ENCODE measurements around the gene CYFIP1. TPM values are rescaled to one million over a fixed set of nuclear protein-coding genes. Genes with fewer than 3 reads are reported as not detected.

The CYFIP1 gene
- total and polyA plus RNA-seq, 9 of the 15 experiments (the other 6 are each of a cell fraction or from before 2014, with no cell fraction given), result 3.8 to 59.8 (median 28.3) TPM

DNA sequence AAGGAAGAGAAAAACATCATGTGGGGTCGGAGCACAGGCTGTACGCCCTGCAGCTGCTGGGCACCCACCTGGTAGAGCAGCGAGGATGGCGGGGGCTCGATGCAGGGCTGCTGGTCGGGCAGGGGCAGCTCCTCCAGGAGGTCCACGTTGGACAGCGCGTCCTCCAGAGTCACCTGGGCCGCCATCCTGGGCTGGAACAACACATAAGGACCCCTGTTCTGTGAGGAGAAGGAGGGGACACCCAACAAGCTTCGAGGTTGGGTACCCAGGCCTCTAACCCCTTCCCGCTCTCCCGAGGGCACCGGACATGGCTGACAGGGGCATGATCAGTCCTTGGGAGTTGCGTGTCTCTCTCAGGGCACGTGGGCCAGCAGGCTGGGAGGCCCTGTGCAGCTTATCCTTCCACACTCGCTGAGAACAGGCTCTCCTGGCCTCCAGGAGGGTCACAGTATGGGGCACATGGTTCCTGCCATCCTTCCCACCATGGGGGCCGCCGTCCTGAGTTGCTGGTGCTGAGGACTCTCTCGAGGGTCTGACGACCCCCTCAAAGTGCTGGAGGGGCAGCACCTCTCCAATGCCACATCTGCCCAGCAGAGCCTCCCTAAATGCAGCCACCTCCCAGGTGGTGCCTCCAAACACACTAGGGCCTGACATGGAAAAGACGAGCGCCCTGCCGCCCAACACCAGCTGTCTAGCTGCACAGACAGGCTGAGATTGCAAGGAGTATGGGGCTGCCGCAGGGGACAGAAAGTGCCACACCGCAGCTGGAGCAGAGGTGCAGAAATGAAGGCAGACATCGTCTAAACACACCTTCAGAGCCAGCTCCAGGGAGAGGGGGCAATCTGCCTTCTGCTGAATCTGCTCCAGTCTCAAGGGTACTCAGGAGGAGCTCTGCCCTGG is 32.8 kb downstream of the CYFIP1 start:
- peaks cover 17% of the 10 kb centered on the region; the same call in 1 of the 3 replicates for H3K36me3 ChIP-seq (ENCODE audit: control insufficient read depth, insufficient read depth, low read length)
- TF ChIP-seq, protein P1, sequence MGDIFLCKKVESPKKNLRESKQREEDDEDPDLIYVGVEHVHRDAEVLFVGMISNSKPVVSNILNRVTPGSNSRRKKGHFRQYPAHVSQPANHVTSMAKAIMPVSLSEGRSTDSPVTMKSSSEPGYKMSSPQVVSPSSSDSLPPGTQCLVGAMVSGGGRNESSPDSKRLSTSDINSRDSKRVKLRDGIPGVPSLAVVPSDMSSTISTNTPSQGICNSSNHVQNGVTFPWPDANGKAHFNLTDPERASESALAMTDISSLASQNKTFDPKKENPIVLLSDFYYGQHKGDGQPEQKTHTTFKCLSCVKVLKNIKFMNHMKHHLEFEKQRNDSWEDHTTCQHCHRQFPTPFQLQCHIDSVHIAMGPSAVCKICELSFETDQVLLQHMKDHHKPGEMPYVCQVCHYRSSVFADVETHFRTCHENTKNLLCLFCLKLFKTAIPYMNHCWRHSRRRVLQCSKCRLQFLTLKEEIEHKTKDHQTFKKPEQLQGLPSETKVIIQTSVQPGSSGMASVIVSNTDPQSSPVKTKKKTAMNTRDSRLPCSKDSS (IDR thresholded peaks at IDR 0.05; ENCODE audit: low read depth, partially characterized antibody), result no peak
- TF ChIP-seq ZNF589 (CRISPR knock-in tag; IDR thresholded peaks at IDR 0.05; ENCODE audit: low read depth) (no peak), BRD4 (IDR thresholded peaks at IDR 0.05) (no peak), NR2C2 (CRISPR knock-in tag; IDR thresholded peaks at IDR 0.05) (no peak), NR2C2 (tag; IDR thresholded peaks at IDR 0.05) (no peak), SMARCE1 (IDR thresholded peaks at IDR 0.05) (no peak)
- DNase-seq (ENCODE audit: extremely low read depth in 1 of 4, low spot score in 3 of 4) (no peak), FAIRE-seq (no peak), ATAC-seq (no peak)
- H3K27me3 ChIP-seq (ENCODE audit: control insufficient read depth in 2 of 2, insufficient read depth in 2 of 2, low read length in 2 of 2), result no peaks in the 10 kb centered on the region
- ChIA-PET POLR2A (interaction anchor here (0.6 to 1.2 kb wide), 2 partner anchors 12 to 18 kb away, joined by 3 read pairs; no protein-coding TSS in a partner anchor), CTCF (ENCODE audit: low intra/inter-chr PET ratio) (no interaction called here)
- H3K27ac ChIP-seq (ENCODE audit: extremely low read depth, low read depth, low read length), result no peak overlapping the region
- in situ Hi-C loops (cut with MboI), result no loop called here
- H2AFZ ChIP-seq (ENCODE audit: low read depth, low read length), result no peak overlapping the region
- peak overlapping the region in 1 of 2 experiments; percentile 21; a peak in 1 of 4 replicates for H3K9ac ChIP-seq (ENCODE audit: insufficient read depth in 1 of 2, low read depth in 2 of 2, low read length in 2 of 2)
- no TSS peak for BruUV-seq (replicated peaks)
- intact Hi-C loops (cut with micrococcal nuclease), result no loop called here
- WGBS (ENCODE audit: insufficient coverage, low coverage, missing lambda C conversion rate), result 71% methylated on average over 26 of the region's 27 CpGs
- no peak overlapping the region for H3K4me3 ChIP-seq
- H3K79me2 ChIP-seq (ENCODE audit: control insufficient read depth, insufficient read depth, low read length), result peaks cover 32% of the 10 kb centered on the region
- no peak overlapping the region for H3K4me2 ChIP-seq (ENCODE audit: insufficient read depth, low read length)
- H3K9me1 ChIP-seq (ENCODE audit: control insufficient read depth, insufficient read depth, low read length), result no peaks in the 10 kb centered on the region
- H4K20me1 ChIP-seq (replicated peaks; ENCODE audit: control insufficient read depth, insufficient read depth, low read length), result peaks cover 20% of the 10 kb centered on the region; the same call in 1 of the 2 replicates
- H3K4me1 ChIP-seq (replicated peaks in 1 of 2; ENCODE audit: control insufficient read depth in 2 of 2, insufficient read depth in 2 of 2, low read length in 2 of 2), result peaks cover 17 to 37% of the 10 kb centered on the region in 2 experiments
- no peaks in the 10 kb centered on the region for H3K9me3 ChIP-seq (replicated peaks; ENCODE audit: control insufficient read depth, insufficient read depth, low read depth, low read length)

All from K562 (cell line).